SHP77 (cell line): ENCODE measurements around the gene ADCY10.
"Not testable (repeated sequence)": the region's sequence is repeated elsewhere in the genome, so short reads cannot be mapped to it uniquely, and the experiment has no call there.

Source experiments
- DNase-seq, 2 experiments: peaks; one replicate each; lab custom pipeline; 2025; lab: John Stamatoyannopoulos, UW

Gene ADCY10

GRCh38 chr1:167924543-167925231, 10.8 kb upstream of the ADCY10 start:
- no peak for DNase-seq

GRCh38 chr1:167924102-167924501, 10.2 kb upstream of the ADCY10 start:
- no peak for DNase-seq

GRCh38 chr1:167923324-167924056, 9.6 kb upstream of the ADCY10 start:
- DNase-seq, result no peak

- DNase-seq, result no peak
Measured at GRCh38 chr1:167922611-167923074, 8.7 kb upstream of the ADCY10 start.

- DNase-seq, result no peak
Measured at GRCh38 chr1:167922023-167922422, 8.1 kb upstream of the ADCY10 start.

- no peak for DNase-seq
Measured at GRCh38 chr1:167916766-167917511, 3.0 kb upstream of the ADCY10 start.

- DNase-seq, result no peak
Measured at GRCh38 chr1:167915569-167915968, 1.6 kb upstream of the ADCY10 start.

GRCh38 chr1:167912294-167912693, 1.6 kb downstream of the ADCY10 start:
- DNase-seq, result no peak

GRCh38 chr1:167911413-167911812, 2.5 kb downstream of the ADCY10 start:
- DNase-seq, result no peak

GRCh38 chr1:167910530-167910929, 3.4 kb downstream of the ADCY10 start:
- no peak for DNase-seq

- no peak for DNase-seq
Measured at GRCh38 chr1:167909691-167910180, 4.2 kb downstream of the ADCY10 start.

- DNase-seq, result no peak
Measured at GRCh38 chr1:167905671-167906070, 8.3 kb downstream of the ADCY10 start.

GRCh38 chr1:167905182-167905581, 8.8 kb downstream of the ADCY10 start:
- no peak for DNase-seq

GRCh38 chr1:167904652-167905130, 9.2 kb downstream of the ADCY10 start:
- peak in 1 of 2 experiments; percentile 16 for DNase-seq

GRCh38 chr1:167900907-167901306, 13.0 kb downstream of the ADCY10 start:
- no peak for DNase-seq

GRCh38 chr1:167899253-167899681, 14.7 kb downstream of the ADCY10 start:
- no peak for DNase-seq

- DNase-seq, result no peak
Measured at GRCh38 chr1:167898578-167899222, 15.2 kb downstream of the ADCY10 start.

GRCh38 chr1:167893798-167894197, 20.1 kb downstream of the ADCY10 start:
- no peak for DNase-seq

GRCh38 chr1:167890400-167890799, 23.5 kb downstream of the ADCY10 start:
- DNase-seq, result no peak

GRCh38 chr1:167887187-167887586, 26.7 kb downstream of the ADCY10 start:
- not testable (repeated sequence) for DNase-seq

- no peak for DNase-seq
Measured at GRCh38 chr1:167882376-167882775, 31.6 kb downstream of the ADCY10 start.

GRCh38 chr1:167881786-167882185, 32.1 kb downstream of the ADCY10 start:
- no peak for DNase-seq
